HG03280 (cell line): Measurements from ENCODE around the gene ADCY5.

Experiments used
- ATAC-seq: cut with Tn5 transposase; IDR thresholded peaks from one replicate; pipeline ENCODE4 v1.9.1; 2021; ENCODE audit warnings: mild to moderate bottlenecking, moderate library complexity; ENCODE audit not compliant: unreplicated experiment

Gene ADCY5

DNA sequence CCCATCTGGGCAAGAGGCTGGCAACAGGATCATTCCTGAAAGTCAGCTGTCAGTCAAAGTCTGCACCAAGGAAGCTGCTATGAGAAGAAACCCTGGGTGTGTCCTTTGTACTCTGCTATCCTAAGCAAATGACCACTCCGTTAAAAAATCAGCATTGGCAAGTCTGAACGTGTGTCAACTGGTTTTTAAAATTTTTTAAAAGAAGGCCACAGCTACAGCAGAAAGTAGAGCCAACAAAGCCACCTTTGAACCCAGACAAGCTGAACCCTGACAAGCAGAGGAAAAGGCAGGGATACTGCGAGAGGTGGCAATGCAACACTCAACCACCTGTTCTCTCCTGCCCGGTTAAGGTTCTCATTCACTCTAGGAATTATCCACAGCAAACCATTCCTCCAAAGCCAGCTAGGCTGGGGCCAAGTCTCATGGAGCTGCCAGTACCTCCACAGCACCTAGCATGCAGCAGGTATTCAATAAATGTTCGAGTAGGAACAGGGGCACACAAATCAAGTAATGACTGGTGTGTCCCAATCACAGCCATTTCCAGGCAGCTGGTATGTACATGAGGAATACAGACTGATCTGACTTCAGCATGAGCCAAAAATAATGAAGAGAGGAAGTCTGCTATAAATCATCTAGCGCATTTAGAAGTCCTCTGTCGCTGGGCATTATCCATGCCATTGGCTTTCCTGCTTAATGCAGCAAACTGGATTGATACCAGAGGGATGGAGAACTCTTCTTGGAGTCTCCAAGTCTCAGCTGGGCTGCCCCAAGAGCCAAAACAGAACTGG is 76.0 kb downstream of the ADCY5 start:
- ATAC-seq = no peak

GRCh38 chr3:123371859-123372685 is 76.8 kb downstream of the ADCY5 start:
- no peak for ATAC-seq

- no peak for ATAC-seq
Observed at GRCh38 chr3:123371426-123371825, 77.5 kb downstream of the ADCY5 start.

GRCh38 chr3:123370819-123371218 is 78.1 kb downstream of the ADCY5 start:
- ATAC-seq = no peak

GRCh38 chr3:123369085-123369484 is 79.8 kb downstream of the ADCY5 start:
- no peak for ATAC-seq

- no peak for ATAC-seq
Observed at GRCh38 chr3:123367467-123368154, 81.3 kb downstream of the ADCY5 start.

DNA sequence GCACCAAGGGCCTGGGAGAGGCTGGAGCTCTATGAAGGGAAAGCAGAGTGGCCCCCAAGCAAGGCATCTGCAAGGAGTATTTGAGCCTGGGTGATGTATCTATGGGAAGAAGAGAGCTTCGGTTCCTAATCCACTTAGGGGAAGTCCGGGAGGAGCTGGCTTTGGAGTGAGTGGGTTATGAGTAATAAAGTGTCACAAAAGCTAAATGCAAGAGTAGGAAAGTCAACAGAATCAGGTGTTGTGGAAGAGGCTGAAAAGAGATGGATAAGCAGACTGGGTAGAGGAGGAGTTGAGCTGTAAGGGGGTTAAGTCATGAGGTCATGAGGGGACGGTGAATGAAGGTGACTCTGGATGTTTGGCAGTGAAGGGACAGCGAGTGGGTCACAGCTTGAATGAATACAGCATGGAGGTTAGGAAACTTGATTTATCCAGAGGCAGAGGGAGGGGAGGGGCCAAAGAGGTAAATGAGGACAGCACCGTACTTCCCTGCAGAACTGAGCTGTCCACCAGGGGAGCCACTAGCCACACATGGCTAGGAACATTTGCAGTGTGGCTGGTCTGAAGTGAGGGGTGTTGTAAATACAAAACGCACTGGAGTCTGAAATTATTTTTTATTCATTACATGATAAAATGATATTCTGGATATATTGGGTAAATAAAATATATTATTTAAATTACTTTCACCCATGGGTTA is 83.3 kb downstream of the ADCY5 start:
- ATAC-seq = no peak

DNA sequence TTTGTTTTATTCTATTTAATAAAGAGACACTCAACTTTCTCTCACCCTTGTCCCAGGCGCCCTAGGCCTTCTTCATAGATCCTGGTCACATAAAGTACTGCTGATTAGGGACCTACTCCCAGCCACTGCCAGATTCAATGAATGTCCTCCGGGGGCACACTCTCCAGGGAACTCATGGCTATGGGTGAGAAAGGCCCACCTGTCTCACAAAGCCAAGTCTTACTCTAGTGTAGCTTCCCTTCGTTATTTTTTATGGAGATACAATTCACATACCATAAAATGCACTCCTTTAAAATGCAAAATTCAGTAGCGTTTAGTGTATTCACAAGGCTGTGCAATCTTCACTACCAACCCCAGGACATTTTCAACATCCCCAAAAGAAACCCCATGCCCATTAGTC is 87.8 kb downstream of the ADCY5 start:
- ATAC-seq = no peak

- ATAC-seq = no peak
Observed at GRCh38 chr3:123357275-123357674, 91.6 kb downstream of the ADCY5 start.

DNA sequence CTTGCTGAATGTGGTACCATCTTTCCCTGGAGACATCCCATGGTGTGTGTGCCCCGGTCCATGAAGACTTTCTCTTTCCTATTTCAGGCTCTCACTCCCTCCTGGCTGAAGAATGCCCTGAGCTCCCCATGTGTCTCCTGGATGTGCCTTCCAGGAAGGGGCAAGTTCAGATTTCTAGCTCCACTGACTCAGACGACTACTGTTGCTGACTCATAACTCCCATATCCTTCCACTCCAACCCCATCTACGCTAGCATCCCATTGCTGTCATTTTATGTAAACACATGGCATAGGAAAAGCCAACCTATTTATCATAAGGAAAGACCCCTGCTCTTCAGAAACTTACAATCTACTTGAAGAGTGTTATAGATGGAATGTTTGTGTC is 95.0 kb downstream of the ADCY5 start:
- no peak for ATAC-seq

GRCh38 chr3:123353227-123353849 is 95.6 kb downstream of the ADCY5 start:
- no peak for ATAC-seq

DNA sequence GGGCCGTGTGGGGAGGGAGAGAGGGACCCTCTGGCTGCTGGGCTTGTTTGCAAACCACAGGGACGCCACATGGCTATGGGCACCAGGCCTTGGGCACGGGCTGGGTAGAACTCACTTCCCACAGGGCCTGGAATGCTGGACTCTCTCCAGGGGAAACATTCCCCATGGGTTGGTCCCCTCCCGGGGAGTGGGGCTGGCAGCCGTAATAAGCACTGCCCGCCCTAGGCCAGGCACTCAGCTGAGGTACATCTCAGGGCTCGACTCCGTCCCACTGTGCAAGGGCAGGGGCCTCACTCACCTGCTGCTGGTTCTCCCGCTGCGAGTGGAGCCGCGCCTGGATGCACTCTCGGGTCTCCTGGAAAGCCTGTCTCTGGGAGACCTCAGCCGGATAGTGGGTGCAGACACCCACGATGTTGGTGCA is 96.7 kb downstream of the ADCY5 start:
- no peak for ATAC-seq

DNA sequence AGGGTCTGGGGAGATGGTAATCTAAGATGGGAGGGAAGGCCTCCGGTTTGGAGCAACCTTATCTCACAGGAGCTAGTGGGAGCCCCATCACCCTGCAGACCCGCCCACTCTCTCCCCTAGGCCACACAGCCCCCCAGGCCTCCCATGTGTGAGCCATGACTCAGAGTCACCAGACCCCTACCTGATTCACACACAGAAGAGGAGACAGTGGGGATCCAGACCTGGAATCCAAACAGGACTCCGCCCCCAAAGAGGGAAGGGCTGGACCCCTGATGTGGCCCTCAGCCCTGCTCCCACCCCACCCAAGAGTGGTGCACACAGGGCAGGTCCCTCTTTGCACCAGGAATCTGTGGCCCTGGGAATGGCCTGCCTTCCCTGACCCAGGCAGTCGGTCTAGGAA is 97.4 kb downstream of the ADCY5 start:
- ATAC-seq = no peak

GRCh38 chr3:123350971-123351370 is 97.9 kb downstream of the ADCY5 start:
- ATAC-seq = no peak

DNA sequence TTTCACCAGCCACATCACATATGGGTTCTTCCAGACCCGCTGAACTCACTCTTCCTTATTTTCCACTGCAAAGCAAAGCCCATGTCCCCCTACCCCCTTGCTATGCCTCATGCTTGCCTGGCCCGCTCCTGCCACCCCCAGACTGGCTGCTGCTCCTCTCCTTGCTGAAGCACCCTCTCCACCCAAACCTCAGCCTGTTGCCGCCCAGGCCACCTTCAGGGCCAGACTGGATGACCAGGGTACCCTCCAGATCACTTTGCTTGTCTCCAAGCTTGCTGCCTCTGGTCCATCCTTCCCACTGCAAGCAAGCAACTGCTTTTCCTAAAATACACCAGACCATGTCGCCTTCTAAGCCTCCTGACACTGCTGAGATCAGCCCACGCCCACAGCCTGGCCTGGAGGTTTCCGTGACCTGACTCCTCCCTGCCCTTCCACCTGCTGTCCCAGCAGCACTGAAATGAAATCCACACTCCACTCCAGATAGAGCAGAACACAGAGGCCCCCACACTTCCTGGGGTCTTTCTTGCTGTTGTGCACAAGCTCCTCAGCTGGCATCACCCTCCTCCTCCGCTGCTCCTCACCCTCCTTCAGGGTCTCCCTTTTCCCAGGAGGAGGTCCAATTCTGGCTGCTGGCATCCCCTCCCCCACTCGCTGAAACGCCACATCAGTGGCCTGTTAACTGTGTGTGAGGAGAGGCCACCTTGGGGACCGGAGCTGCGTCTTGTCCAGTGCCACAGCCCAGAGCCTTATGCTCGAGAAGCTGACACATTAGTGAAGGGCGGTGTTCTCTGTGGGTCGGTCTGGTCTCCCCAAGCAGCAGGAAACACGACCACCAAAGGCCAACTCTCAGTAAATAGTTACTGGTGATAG is 99.1 kb downstream of the ADCY5 start:
- no peak for ATAC-seq

- no peak for ATAC-seq
Observed at GRCh38 chr3:123349201-123349535, 99.7 kb downstream of the ADCY5 start.

DNA sequence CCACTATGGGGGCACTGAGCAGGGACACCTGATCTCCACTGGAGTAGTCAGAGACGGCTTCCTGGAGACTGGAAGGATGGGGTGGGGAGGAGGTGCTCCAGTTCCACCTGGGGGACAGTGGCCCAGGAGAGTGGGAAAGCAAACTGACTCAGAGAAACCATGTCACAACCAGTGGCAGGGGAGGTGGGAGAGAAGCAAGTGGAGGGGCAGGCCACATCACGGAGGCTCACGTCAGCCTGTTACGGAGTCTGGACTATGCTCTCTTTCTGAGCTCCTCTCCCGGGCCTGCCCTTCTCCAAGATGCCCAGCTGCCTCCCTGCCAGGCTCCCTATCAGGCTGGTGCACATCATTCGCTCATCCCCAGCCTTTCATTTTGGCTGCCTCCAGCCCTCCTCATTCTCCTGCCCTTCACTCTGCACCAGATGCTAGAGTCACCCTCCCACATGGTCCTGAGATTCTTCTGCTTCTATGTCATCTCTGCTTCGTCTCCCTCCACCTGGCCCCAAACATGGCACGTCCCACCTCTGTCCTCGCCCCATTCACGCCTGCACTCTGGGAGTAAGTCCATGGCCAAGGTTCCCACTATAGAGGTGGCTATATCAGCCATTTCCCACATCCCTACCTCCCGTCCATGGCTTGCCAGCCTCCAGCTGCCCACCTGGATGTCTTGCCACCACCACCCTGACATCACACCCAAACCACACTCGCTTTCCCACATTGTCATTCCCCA is 100.3 kb downstream of the ADCY5 start:
- ATAC-seq = no peak

GRCh38 chr3:123347691-123348264 is 101.1 kb downstream of the ADCY5 start:
- no peak for ATAC-seq

DNA sequence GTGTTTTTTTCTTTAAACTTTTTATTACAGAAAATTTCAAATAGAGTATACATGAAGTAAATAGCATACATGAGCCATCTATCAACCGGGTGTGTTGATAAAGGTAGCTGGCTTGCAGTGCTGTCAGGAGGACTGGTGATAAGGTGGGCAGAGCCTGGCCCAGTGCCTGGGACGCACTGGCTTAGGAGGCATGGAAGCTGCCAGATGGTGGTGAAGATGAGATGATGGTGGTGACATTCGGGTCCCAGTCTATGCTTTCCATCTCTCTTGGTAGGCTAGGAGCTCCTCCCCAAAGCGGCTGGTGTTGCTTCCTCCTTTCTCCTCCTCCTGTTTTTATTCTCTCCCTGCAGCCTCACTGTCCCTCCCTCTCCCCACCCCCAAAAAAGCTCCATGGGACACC is 101.7 kb downstream of the ADCY5 start:
- no peak for ATAC-seq
